Measurements from ENCODE around the gene ZNF91. TPM values are rescaled to one million over a fixed set of nuclear protein-coding genes. Genes with fewer than 3 reads are reported as not detected.
"Not testable (repeated sequence)": the region's sequence is repeated elsewhere in the genome, so short reads cannot be mapped to it uniquely, and the experiment has no call there.

Gene ZNF91
- polyA plus RNA-seq, 3 donors: 46.6 to 67.2 (median 54.6) TPM

DNA sequence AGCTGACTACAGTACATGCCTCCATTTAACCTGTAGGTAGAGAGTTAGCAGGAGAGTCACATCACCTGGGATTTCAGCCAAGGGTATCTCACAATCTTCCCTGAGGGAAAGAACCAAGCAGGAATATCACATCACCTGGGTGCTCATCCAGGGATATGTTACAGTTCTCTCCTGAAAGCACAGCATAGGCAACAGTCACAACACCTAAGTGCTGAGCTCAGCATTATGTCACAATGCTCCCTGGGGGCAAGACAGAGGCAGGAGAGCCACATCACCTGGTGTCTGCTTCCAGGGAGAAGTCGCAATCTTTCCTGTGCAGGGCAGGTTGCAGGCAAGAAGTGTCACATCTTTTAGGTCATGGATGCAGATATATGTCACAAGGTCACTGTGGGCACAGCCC, 9.4 kb upstream of the ZNF91 start:
- no peak for DNase-seq (ENCODE audit: extremely low read depth in 1 of 11, low read depth in 9 of 11, low spot score in 4 of 11)

DNA sequence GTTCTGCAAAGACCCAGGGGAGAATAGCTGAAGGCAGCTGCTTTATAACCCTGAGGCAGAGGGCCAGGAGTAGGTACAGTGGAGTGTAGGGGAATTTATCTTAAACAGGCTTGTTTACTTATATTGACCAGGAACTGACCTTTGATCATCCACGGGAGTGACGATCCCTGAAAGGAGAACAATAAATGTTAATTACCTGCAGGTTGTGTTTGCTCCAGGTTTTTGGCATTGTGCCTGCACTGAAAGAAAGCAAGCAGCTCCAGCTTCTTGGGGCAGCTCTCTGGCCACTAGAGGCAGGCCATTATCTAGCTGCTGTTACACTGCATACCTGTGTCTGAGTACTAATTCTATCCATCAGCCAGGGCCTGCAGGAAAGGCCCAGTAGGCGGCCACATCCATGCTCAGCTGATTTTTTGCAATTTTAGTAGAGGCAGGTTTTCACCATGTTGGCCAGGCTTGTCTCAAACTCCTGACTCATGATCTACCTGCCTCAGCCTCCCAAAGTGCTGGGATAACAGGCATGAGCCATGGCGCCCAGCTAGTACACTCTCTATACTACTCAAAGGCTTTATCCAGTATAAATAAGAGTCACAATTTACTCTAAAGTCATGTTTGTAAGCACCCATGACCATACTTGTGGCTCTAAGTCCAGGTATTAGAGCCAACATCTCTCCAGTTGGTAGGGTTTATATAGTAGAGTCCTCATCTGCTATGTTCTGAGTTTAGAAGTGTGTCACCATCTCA, 8.5 kb upstream of the ZNF91 start:
- DNase-seq (ENCODE audit: extremely low read depth in 1 of 11, low read depth in 9 of 11, low spot score in 4 of 11): no peak

DNA sequence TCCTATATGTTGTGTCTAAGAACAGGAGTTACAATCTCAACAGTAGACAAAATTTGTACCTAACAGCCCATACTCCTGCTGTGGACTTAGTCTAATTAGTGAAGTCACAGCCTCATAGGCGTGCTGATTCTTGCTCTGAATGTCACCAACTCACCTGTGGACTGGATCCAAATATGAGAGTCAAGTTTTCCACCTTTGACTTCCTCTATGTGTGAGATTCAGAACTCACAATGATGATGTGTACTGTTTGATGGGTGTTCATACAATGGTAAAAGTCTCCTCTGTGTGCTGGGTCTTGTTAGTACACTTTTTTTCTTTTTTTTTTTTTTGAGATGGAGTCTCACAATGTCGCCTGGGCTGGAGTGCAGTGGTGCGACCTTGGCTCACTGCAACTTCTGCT, 7.8 kb upstream of the ZNF91 start:
- DNase-seq (ENCODE audit: extremely low read depth in 1 of 11, low read depth in 9 of 11, low spot score in 4 of 11): no peak

GRCh38 chr19:23402388-23402787, 7.1 kb upstream of the ZNF91 start:
- DNase-seq (ENCODE audit: extremely low read depth in 1 of 11, low read depth in 9 of 11, low spot score in 4 of 11): no peak

DNA sequence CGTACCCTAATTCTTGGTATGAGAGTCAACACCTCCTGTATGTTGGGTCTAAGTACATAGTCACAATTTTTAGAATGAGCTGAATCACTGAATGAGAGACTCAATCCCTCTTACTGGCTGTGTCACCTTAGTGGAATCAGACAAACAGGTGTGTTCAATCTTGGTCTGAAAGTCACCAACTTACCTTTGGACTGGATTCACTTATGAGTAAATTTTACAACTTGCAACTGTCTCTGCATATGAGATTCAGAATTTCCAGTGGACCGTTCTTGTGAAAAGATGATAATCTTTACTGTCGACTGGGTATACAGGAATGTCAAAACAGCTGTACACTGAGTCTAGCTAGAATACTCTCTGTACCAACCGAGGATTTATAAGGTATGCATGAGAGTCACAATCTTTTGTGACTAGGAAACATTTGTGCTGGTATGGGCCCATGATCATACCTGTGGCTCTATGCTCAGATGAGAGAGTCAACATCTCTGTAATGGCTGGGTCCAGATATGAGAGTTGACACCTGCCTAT, 5.9 kb upstream of the ZNF91 start:
- no peak for DNase-seq (ENCODE audit: extremely low read depth in 1 of 11, low read depth in 9 of 11, low spot score in 4 of 11)

- DNase-seq (ENCODE audit: extremely low read depth in 1 of 11, low read depth in 9 of 11, low spot score in 4 of 11): no peak
These were observed 4.2 kb upstream of the ZNF91 start for GRCh38 chr19:23399443-23399842.

DNA sequence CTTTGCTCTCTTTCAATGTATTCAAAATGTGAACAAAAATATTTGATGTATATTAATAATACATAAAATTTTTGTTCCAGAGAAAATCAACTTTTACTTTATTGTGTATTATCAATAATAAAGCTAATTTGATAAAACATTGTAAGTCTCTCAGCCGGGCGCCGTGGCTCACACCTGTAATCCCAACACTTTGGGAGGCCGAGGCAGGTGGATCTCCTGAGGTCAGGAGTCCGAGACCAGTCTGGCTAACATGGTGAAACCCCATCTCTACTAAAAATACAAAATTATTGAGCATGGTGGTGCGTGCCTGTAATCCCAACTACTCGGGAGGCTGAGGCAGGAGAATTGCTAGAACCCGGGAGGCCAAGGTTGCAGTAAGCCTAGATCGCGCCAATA, 449 bp upstream of the ZNF91 start:
- DNase-seq (ENCODE audit: extremely low read depth in 1 of 11, low read depth in 9 of 11, low spot score in 4 of 11): not testable (repeated sequence)

DNA sequence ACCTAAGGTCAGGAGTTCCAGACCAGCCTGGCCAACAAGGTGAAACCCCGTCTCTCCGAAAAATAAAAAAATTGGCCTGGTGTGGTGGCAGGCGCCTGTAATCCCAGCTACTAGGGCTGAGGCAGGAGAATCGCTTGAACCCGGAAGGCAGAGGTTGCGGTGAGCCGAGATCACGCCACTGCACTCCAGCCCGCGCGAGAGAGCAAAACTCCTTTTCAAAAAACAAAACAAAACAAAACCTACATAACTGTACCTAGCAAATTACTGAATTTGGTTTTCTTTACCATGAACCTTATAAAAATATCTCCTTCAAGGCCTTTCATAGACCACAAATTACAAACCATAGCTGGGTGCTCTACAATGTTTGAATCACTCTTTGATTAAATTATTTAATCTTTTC, 760 bp downstream of the ZNF91 start:
- DNase-seq (ENCODE audit: extremely low read depth in 1 of 11, low read depth in 9 of 11, low spot score in 4 of 11): peak in 4 of 11 donors; percentile 11 to 28 (median 20)

DNA sequence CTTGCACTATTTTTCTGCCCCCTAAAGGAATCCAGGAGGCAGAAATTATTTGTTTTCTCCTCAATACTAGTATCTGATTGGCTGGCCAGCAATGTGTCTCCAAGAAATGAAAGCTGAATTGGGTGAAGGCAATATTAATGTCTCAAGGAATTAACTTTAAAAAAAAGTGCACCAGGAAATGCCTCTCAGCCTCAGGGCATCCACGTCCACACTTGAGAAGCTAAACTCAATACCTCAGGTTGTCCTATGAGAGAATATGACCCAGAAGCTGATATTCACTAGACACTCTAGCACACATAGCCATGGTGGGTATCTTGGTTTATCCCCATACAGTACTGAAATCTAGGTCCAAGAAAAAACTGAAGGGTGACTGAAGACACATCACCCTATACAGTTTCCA, 2.1 kb downstream of the ZNF91 start:
- no peak for DNase-seq (ENCODE audit: extremely low read depth in 1 of 11, low read depth in 9 of 11, low spot score in 4 of 11)

- no peak for DNase-seq (ENCODE audit: extremely low read depth in 1 of 11, low read depth in 9 of 11, low spot score in 4 of 11)
These were observed 4.0 kb downstream of the ZNF91 start for GRCh38 chr19:23391236-23391635.

- no peak for DNase-seq (ENCODE audit: extremely low read depth in 1 of 11, low read depth in 9 of 11, low spot score in 4 of 11)
These were observed 9.9 kb downstream of the ZNF91 start for GRCh38 chr19:23385404-23385803.

GRCh38 chr19:23384858-23385257, 10.4 kb downstream of the ZNF91 start:
- no peak for DNase-seq (ENCODE audit: extremely low read depth in 1 of 11, low read depth in 9 of 11, low spot score in 4 of 11)

DNA sequence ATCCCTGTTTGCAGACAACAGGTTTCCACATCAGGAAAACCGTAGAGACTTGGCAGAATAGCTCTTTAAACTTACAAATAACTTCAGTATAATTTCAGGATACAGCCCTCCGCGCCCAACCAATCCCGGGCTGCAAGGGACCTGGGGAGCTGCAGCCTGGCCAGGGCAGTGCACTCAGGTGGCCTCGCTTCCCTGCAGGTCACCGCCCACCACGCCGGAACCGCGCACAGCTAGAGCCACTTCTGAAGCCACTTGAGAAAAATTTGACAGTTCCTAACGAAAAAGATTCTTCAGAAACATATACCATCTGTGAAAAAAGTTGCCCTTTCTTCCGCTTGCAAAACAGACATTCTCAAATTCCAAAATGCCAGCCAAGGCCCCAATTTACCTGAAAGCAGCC, 11.1 kb downstream of the ZNF91 start:
- DNase-seq (ENCODE audit: extremely low read depth in 1 of 11, low read depth in 9 of 11, low spot score in 4 of 11): no peak

DNA sequence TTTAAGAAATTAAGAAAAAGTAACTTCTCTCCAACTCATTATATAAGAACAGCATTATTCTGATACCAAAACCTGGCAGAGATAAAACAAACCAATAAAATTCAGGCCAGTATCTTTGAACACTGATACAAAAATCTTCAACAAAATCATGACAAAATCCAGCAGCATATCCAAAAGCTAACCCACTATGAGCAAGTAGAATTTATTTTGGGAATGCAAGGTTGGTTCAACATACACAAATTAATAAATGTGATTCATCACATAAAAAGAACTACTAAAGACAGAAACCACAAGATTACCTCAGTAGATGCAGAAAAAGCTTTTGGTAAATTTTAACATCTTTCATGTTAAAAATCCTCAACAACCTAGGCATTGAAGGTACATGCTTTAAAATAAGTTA, 12.3 kb downstream of the ZNF91 start:
- no peak for DNase-seq (ENCODE audit: extremely low read depth in 1 of 11, low read depth in 9 of 11, low spot score in 4 of 11)

GRCh38 chr19:23381114-23381513, 14.2 kb downstream of the ZNF91 start:
- no peak for DNase-seq (ENCODE audit: extremely low read depth in 1 of 11, low read depth in 9 of 11, low spot score in 4 of 11)

- DNase-seq (ENCODE audit: extremely low read depth in 1 of 11, low read depth in 9 of 11, low spot score in 4 of 11): not testable (repeated sequence)
These were observed 15.6 kb downstream of the ZNF91 start for GRCh38 chr19:23379671-23380070.

DNA sequence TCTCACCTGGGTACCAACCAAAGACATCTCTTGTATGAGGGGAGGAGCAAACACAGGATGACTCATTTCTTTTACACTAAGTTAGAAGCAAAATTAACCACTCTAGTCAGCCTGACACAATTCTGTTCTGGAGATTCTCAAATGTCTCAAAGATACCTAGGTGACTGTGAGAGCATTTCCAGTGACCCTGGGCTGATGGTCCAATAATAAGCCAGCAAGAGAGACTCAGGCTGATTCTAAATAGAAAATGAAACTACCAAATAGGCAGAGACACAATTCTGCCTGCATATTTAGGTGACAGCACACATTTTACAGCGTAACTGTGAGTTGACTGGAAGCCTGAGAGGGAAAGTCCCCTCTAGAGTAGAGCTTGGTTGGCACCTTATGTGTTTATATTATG, 16.3 kb downstream of the ZNF91 start:
- DNase-seq (ENCODE audit: extremely low read depth in 1 of 11, low read depth in 9 of 11, low spot score in 4 of 11): no peak

DNA sequence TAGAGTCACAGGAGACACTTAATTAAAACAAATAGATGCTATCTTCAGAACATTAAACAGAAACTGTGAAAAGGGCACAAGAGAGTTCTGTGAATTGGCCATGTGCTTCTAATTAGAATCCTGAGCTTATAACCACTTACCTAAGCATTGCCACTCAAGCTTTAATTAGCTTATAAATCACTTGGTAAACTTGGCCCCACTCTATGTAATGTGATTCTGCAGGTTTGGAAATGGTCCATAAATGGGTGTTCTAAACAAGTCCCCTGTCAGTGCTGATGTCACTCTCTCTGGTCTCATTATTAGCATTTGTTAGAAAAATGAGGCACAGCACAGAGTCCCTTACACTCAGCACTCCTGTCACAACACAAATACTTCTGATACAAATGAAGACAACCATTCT, 18.0 kb downstream of the ZNF91 start:
- DNase-seq (ENCODE audit: extremely low read depth in 1 of 11, low read depth in 9 of 11, low spot score in 4 of 11): no peak

GRCh38 chr19:23366437-23366836, 28.8 kb downstream of the ZNF91 start:
- no peak for DNase-seq (ENCODE audit: extremely low read depth in 1 of 11, low read depth in 9 of 11, low spot score in 4 of 11)

DNA sequence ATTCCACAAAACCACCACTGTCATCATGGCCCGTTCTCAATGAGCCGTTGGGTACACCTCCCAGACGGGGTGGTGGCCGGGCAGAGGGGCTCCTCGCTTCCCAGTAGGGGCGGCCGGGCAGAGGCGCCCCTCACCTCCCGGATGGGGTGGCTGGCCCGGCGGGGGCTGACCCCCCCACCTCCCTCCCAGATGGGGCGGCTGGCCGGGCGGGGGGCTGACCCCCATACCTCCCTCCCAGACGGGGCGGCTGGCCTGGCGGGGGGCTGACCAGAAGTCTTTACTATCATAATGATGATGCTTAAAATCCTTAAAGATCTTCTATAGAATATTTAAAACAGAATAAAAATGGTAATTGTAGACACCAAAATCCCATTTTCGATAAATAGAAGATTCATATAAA, 29.2 kb downstream of the ZNF91 start:
- not testable (repeated sequence) for DNase-seq (ENCODE audit: extremely low read depth in 1 of 11, low read depth in 9 of 11, low spot score in 4 of 11)

DNA sequence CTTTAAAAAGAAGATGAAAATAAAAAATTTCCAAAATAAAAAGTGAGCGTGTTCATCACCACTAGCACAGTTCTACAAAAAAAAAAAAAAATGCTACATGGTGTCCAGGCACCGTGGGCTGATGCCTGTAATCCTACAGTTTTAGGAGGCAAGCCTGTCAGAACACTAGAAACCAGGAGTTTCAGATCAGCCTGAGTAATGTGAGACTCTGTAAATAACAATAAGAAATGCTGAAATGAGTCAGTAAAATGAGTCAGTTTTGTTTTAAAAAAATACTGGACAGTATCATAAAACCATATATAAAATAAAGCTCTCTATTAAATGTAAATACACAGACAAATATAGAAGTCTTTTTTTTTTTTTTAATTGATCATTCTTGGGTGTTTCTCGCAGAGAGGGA, 30.0 kb downstream of the ZNF91 start:
- no peak for DNase-seq (ENCODE audit: extremely low read depth in 1 of 11, low read depth in 9 of 11, low spot score in 4 of 11)
